PC-9 (cell line): ENCODE measurements around the gene ANKRD16.

Experiments
- EZH2 ChIP-seq: fragments of 200-600 bp; sonication (generic); IDR thresholded peaks from 2 replicates; pipeline ENCODE4 v1.8.0; 2017; ENCODE audit warnings: antibody characterized with exemption, low read depth
- TF ChIP-seq, protein P1 (sequence below): fragments of 200-600 bp; sonication (generic); conservative IDR thresholded peaks from 2 replicates; pipeline ENCODE4 v1.6.1; 2017; ENCODE audit warnings: mixed run types, antibody characterized with exemption, mild to moderate bottlenecking, moderate library complexity

DNA sequence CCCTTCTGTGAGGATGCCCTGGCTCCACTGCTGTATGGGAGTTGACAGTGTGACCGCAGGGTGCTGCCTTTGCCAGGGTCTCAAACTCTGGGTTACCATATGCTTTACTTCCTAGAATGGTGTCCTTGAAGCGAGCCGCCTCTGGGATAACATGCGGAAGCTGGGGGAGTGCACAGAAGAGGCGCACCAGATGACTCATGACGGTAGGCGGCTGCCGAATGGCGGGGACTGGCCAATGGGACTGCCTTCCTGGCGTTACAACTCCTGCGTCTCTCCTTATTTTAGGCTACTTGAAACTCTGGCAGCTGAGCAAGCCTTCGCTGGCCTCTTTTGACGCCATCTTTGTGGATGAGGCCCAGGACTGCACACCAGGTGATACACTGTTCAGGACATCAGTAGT is 27.6 kb upstream of the ANKRD16 start:
- TF ChIP-seq, protein P1, sequence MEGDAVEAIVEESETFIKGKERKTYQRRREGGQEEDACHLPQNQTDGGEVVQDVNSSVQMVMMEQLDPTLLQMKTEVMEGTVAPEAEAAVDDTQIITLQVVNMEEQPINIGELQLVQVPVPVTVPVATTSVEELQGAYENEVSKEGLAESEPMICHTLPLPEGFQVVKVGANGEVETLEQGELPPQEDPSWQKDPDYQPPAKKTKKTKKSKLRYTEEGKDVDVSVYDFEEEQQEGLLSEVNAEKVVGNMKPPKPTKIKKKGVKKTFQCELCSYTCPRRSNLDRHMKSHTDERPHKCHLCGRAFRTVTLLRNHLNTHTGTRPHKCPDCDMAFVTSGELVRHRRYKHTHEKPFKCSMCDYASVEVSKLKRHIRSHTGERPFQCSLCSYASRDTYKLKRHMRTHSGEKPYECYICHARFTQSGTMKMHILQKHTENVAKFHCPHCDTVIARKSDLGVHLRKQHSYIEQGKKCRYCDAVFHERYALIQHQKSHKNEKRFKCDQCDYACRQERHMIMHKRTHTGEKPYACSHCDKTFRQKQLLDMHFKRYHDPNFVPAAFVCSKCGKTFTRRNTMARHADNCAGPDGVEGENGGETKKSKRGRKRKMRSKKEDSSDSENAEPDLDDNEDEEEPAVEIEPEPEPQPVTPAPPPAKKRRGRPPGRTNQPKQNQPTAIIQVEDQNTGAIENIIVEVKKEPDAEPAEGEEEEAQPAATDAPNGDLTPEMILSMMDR, result no peak
- TF ChIP-seq EZH2, result no peak
